ENCODE data around the gene PCNX2.
"Not testable (repeated sequence)": the region's sequence is repeated elsewhere in the genome, so short reads cannot be mapped to it uniquely, and the experiment has no call there.

The PCNX2 gene

DNA sequence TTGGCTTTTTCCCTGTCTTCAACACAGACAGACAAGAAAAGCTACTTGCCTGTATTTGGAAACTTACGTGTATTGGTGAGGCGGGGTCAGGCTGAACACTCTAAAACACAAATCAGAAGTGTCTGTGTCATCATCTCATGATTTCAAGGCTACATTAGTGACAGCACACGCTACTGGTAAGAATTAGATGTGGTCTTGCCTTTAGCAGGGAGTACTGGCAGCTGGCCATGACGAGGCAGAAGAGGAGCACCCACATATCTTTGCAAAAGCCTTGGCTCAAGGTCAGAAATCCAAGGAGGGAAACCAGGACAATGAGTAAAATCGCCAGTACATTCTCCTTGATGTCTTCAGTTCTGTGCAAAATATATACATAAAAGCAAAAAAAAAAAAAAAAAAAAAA lies 77.7 kb downstream of the PCNX2 start:
- DNase-seq = no peak

DNA sequence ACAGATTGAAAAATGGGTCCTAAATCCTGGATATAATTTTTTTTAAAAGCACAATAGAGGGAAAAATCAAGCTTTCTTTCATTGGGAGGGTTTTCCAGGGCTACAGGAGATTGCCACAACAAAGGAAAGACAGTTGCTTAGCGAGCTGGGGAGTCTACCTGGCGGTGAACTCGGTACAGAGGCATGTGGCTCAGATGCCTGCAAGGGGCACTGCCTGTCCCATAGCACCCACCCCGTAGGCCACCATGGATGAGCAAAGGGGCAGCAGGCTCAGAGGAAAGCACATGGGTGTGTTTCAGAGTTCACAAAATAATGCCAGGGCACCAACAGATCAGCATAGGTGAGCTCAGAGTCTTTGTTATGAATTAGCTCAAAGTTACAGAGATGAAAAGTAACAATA lies 79.5 kb downstream of the PCNX2 start:
- DNase-seq = no peak

DNA sequence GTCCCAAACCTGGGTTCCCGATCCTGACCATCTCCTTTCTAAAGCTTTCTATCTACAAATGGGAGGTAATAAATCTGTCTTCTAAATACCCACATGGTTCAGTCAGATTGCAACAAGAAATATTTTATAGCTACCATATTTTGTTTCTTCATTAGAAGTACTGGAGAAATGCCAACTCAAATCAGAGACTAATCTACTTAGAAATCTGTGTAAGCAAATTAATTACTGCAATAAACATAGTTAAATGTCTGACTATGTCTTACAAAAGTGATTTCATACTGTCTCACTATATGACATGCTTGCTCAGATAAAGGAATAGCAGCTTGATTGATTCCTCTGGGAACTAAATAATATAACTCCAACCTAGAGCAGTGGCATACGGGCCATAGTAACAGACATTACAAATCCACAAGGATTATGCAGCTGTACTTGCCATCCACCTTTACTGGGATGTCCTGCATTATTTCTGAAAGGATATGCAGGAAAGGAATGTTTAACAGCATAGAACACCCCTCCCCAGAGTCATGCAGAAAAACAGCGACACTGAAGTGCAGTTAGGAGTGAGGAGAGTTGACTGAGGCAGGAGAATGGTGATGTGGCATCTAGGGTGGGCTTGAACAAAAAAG lies 80.3 kb downstream of the PCNX2 start:
- DNase-seq = no peak

DNA sequence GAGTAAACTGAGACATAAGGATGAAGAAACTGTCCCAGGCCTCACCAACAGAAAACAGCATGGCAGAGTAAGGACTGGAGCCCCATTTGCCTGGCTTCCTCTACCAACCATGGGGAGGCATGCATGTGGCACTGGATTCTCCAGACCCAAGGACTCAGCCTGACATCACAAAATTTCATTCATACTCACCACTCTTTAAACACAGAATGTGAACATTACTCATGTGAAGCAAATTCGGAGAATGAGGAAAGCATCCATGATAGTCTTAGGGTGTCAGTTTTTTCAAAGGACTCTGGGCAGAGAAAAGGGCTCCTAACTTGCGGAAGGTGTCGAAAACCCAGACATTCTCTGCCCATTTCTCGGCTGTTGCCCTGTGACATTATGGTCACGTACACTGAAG lies 83.9 kb downstream of the PCNX2 start:
- DNase-seq = no peak

DNA sequence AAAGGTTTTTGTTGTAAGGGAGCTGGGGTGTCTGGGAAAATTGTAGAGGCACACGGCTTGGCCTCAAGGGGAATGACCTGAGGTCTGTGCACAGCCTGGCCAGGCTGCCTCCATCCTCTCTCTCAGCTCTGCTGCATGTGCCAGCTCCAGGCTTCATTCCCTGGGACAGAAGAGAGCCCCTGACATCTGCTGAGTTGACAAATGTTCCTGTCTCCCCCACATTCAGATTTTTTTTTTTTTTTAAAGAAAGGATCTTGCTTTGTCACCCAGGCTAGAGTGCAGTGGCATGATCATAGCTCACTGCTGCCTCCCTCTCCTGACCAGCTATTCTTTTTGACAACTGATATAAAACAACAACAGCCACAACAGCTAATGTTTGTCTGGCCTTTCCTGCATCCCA lies 84.4 kb downstream of the PCNX2 start:
- no peak for DNase-seq

DNA sequence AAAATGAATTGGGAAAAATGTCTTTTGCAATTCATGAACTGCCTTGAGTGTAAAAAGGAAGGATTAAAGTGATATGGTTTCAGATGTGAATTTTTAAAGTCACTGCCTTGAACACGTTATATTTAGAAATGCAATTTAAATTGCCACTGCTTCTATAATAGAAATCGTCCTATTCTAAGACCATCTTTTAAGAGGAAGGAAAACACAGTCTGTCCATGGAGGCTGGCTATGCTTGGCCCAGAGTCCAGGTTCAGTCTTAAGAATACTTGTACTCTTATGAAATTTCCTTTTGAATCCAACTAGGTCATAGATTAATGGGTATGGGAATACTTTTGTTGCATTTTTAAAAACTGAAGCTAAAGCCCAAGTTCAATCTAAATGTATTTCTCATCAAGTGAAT lies 86.0 kb downstream of the PCNX2 start:
- DNase-seq = no peak

DNA sequence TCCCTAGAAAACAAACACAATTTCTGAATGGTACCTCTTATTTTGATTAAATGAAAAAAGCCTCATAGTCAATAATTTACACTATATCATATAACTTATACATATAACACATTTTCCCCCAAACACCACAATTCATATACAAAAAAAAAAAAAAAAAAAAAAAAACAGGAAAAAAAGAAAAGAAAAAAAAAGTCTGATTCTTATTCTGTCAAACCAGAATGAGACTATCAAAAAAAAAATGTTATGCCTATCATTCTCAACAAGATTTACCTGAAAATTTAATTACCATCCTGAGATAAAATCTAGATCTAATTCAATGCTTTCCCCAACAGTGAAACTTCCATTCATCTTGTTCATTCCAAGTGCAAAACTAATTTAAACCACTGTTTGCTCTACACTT lies 86.8 kb downstream of the PCNX2 start:
- DNase-seq = no peak

DNA sequence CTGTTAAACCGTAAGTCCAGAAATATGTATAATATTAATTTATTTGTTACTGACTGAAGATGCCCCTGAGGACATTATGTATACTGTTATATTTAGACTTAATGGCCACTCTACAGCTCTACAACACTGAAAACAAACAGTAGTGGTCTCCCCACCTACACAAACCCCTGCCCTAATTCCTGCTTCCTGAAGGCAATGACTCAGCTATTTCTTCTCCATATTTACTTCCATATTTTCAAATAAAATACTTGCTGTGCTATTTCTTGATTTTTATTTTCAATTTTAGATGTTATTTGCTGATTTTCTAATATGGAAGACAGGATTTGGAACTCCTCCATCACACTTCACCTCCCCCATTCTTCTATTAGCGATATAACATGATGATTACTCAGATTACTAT lies 97.6 kb downstream of the PCNX2 start:
- DNase-seq = no peak

DNA sequence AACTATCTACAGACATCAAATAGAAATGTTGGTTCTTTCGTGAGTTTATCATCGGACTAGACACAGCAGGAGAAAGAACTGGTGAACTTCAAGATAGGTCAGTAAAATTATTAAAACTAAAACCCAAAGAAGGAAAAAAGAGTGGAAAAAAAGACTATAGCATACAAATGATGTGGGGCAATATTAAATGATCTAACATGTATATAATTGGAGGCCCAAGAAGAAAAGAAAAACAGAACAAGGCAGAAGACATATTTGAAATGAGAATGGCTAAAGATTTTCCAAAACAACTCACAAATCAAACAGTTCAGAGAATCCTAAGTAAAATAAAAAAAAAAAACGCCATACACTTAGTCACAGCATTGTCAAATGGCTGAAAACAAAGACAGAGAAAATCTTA lies 101.8 kb downstream of the PCNX2 start:
- DNase-seq = no peak

DNA sequence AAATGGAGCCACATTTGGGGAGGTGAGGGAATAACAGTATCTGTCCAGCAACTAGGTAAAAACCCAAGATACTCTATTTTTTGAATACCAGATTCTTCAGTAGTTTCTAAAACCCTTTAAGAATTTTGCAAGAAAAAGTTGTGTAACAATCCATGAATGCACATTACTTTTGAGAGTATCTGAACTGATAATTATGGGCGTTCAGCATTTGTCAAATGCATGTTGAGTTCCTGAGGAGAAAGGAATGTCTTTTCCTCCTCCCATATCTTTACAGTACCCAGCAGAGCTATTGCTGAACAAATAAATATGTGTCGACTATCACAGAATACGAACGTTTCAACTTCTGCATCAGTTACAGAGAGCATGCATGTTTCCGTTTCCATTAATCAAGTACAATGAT lies 104.5 kb downstream of the PCNX2 start:
- no peak for DNase-seq

DNA sequence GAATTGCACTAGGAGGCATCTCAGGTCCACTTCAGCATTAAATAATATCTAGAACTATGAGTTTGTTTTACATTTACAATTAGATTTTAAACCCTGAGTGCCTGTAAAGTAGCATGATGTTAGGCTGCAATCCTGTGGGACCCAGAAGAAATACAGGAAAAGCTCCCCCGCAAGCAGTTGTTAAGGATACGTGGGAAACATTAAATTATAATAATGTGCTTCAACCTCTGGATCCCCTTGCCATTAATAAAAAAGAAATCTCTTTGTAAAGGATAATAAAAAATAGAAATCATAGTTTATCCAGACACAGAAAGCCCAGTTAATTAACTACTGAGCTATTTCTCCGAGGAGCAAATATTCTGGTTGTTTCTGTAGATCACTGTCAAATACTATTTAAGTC lies 106.0 kb downstream of the PCNX2 start:
- no peak for DNase-seq

DNA sequence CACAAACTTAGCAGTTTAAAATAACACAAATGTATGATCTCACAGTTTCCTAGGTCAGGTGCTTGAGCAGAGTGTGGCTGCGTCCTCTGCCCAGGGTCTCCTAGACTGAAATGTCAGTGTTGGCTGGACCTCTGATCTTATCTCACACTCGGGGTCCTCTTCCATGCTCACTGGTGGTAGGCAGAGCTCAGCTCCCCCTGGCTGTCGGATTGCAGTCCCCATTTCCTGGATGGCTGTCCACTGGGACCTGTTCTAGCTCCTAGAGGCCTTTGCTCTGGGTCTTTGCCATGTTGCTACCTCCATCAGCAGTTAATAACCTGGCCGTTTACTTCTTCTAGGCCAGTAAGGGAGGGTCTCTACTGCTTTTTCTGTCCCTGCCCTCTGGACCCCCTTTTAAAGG lies 107.5 kb downstream of the PCNX2 start:
- no peak for DNase-seq

DNA sequence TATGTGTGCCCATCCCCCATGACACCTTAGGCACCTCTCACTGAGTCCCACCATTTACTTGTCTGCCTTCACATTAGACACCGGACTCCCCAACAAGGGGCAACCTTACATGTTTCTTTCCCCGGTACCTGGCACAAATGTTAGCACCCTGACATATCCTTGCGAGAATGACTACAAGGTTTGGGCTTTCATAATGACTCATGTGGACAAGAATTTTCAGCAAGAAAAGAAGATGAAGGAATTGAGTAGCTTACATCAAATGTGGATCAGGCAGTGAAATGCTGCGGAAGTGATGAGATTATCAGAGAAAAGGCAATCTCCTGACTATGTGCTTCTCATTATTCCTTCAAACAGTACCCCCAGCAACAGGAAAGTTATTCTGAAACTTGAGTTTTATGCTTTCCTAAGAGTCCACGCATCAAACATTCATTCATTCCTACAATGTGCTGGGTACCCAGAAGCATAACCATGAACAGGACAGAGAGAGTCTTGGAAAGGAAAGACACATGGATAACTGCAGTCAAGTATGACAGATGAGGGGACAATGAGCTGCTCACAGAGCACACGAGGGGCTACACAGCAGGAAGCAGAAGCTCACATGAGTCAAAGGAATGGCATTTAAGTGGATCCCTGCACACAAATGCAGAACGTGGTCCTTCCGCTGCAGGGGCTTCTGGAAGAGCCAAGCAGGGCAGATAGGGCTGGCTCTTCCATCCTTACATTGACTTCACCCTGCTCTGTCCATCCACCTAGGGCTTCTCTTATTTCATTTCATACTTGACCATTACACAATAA lies 112.1 kb downstream of the PCNX2 start:
- DNase-seq = no peak

DNA sequence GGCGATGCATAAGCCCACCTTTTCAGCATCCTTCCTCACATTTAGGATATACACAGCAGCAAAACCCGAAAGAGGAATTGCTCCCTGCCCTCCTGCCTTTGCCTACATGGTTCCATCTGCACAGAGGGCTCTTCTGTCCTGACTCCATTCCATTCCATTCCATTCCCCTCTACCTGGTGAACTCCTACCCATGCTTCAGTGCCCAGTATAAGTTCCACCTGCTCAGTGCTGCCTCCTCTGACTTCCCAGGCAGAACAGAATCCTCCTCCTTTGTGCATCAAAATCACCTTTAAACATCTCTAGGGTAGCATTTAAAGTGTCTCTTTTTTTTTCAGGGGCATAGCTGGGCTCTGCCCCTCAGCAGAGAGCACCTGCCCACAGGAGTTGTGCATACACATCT lies 112.9 kb downstream of the PCNX2 start:
- no peak for DNase-seq

DNA sequence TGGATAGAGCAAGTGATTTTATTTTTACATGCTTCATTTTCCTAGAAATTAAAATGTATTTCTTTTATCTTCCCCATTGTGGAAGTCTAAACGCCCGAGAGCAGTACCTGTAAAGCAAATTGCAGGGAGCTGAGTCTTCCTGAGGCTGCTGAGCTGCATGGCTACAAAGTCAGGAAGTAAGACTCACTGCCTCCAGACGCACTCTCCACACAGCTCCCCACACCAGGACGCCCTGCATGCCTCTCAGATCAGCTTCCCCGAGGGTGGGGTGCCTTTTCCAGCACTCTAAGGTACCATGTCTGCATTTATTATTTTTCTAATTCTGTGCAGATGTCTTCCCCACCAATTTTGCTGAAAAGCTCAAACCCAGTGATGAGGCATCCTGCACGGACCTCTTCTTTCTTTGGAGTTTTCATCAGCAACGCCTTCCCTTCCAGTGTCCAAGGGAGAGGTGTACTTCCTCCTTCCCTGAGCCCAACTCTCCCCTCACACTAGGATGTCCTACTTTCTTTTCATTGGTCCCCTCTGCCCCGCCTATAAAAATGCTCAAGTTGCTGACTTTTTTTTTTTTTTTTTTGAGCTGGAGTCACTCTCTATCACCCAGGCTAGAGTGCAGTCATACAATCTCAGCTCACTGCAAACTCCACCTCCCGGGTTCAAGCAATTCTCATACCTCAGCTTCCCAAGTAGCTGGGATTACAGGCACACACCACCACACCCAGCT lies 114.7 kb downstream of the PCNX2 start:
- DNase-seq = no peak

DNA sequence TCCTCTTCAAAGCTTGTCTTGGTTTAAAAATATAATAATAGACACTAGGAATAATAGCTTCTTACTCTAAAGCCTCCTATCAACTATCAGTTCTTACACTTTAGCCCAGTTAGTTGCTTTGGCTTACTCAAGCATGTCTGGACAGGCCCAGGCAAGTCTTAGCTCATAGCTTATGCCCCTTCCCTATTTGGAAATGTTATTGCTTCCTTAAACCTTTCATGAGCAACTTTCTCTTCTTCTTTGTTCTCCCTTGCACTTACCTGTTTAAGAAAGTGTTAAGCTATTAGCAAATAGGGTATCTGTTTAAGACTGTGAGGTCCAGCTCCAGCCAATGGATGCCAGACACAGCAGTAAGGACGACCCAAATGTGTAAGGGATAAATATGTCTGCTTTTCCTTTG lies 115.9 kb downstream of the PCNX2 start:
- not testable (repeated sequence) for DNase-seq

DNA sequence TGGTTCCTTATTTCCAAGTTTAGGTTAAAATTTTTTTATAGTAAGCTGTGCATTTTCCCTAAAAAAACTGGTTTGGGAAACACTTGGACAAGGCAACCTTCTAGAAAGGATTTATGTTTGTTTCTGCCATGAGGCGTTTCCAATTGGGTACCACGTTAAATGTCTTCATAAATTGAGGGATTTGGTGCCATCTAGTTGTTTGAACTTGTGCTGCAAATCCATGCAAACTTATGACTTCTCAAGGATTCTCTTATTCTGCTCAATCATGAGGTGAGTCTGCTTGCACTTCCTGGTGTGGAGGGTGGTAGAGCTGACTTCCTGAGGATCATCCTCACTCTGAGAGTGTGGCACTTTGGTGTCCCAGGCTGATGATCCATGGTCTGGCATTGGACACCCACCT lies 123.3 kb downstream of the PCNX2 start:
- DNase-seq = no peak

DNA sequence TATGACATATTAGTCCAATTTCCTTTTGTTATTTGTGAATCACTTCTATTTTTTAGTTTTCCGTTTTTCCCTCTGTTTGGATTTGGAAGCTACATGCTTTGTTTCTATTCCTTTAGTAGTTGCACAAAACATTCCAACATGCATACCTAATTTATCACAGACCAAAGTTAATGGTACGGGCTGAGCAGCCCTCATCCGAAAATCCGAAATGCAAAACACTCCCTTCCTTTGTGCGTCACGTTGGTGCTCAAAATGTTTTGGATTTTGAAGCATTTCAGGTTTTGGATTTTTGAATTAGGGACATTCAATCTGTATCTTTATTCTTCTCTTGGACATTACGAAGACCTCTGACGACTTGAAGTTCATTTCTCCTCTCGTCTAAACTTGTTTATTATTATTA lies 124.8 kb downstream of the PCNX2 start:
- no peak for DNase-seq

DNA sequence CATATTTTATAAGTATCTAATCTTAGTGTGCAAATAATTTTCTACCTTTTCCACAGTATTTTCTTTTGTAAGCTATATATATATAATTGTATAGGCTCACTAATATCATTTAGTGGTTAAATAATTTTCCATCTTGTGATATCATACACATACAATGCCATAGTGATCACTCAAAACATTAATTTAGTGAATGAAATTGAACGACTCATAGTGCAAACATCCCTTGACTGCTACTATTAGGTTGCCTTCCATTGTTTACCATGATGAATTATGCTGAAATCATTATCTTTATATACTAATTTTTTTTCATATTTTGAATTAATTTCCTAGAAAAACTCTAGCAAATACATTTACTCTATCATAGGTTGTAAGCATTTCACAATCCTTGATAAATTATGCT lies 127.1 kb downstream of the PCNX2 start:
- DNase-seq = no peak

DNA sequence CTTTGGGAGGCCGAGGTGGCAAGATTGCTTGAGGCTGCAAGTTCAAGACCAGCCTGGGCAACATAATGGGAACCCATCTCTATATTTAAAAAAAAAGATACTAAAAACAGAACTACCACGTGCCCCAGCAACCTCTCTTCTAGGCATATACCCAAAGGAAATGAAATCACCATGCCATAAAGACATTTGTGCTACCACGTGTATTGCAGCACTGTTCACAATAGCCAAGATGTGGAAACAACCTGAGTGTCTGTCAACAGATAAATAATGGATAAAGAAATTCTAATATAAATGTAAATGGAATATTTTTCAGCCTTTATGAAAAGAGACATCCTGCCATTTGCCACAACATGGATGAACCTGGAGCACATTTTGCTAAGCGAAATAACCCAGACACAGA lies 128.6 kb downstream of the PCNX2 start:
- no peak for DNase-seq

DNA sequence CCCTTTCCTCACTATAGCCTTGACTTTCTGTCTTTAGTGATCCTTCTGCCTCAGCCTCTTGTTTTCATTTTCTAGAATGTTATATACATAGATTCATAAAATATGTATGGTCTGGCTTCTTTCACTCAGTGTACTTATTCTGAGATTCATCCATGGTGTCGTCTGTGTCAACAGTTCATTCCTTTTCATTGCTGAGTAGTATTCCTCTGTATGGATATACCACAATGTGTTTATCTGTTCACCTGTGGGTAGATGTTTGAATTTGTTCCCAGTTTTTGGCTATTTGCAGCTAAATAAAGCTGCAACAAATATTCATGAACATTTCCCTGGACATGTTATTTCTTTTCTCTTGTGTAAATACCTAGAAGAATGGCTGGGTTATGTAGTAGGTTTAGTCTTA lies 131.8 kb downstream of the PCNX2 start:
- no peak for DNase-seq

DNA sequence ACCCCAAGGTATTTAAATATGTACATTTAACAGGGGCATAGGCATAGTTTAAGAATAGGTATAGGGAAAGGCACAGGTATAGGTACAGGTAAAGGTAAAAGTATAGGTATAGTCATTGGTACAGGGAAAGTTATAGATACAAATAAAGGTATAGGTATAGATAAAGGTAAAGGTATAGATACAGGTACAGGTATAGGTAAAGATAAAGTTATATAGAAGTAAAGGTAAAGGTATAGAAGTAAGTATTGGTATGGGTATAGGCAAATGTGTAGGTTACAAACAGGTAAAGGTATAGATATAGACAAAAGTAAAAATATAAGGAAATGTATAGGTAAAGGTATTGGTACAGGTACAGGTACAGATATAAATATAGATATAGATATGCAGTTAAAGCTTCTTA lies 137.2 kb downstream of the PCNX2 start:
- no peak for DNase-seq

DNA sequence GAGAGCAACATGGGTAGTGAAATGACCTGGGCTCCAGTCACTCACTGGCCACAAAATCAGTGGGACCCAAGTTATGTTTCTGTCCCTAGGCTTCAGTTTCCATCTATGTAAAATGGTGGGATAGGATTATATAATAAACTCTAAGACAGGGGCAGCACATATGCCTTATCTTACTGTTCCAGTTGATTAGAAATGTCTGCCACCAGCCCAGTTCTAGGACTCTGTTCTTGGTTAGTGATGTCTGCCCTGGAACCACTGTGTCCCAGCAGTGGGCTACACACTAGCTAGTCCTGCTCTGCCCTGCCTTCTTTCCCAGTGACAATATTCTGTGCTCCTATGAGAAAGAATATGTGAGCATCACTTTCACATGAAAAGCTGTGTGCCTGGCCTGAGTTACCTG lies 138.3 kb downstream of the PCNX2 start:
- no peak for DNase-seq

DNA sequence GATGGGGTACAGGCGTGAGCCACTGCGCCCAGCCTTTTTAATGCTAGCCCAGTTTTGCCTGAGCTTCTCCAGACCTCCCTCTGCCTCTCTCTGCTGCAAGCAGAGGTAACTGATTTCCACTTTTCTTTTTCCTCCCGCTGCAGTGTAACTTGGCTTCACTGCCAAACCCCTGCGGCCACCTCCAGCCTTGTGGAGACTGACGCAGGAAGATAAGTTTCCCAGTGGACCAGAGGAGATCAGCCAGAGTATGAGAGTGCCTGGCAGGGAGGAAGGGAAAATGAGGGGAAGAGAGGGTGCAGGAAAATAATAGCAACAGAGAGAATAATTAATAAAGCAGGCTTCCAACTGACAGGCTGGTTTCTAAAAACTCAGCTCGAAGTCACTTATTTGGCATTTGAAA lies 143.7 kb downstream of the PCNX2 start:
- no peak for DNase-seq

All from NCI-H345 (cell line).